Colonic mucosa (tissue), 4 donors: ENCODE data around the gene C20orf173. TPM values are rescaled to one million over a fixed set of nuclear protein-coding genes. Genes with fewer than 3 reads are reported as not detected.
"Not testable (repeated sequence)": the region's sequence is repeated elsewhere in the genome, so short reads cannot be mapped to it uniquely, and the experiment has no call there.

ENCODE experiments used
- DNase-seq: peaks from one replicate; pipeline ENCODE4 v3.0.0-alpha.2; 2020
- H3K27ac ChIP-seq: fragments of 200-600 bp; one replicate; pipeline ENCODE4 v1.8.0; 2021
- H3K27me3 ChIP-seq: fragments of 200-600 bp; one replicate; pipeline ENCODE4 v1.8.0; 2021
- H3K36me3 ChIP-seq: fragments of 200-600 bp; one replicate; pipeline ENCODE4 v1.8.0; 2021
- H3K4me1 ChIP-seq: fragments of 200-600 bp; one replicate; pipeline ENCODE4 v1.8.0; 2021; ENCODE audit warnings: mild to moderate bottlenecking
- H3K4me3 ChIP-seq: fragments of 200-600 bp; one replicate; pipeline ENCODE4 v1.8.0; 2021
- H3K9ac ChIP-seq, 2 donors: one replicate each; pipeline ENCODE4 v1.7.0; 2013; ENCODE audit warnings: control low read depth in 2 of 2, low read depth in 2 of 2, low read length in 2 of 2
- H3K9me3 ChIP-seq: fragments of 200-600 bp; one replicate; pipeline ENCODE4 v1.8.0; 2021
- CTCF ChIP-seq: fragments of 200-600 bp; IDR thresholded peaks from one replicate; pipeline ENCODE4 v1.8.0; 2022; ENCODE audit warnings: antibody characterized with exemption, mild to moderate bottlenecking
- intact Hi-C: fragments of 100-400 bp; cut with DNase I; formaldehyde crosslinking; loops from one replicate; pipeline ENCODE4 v1.14.1; 2022
- total RNA-seq, 2 donors: library from RNA; stranded (reverse); fragmentation: NEBNext Ultra II Directional in 1 of 2; extraction: Animal tissue kit (Norgen Biotek cat#: 25700) in 1 of 2; gene quantifications; one replicate each; pipeline ENCODE4 v1.2.1, GENCODE V29; 2021
- donor health status: healthy.
- donor health status: DM: no; HTN: no; CAD: no.
- donor health status: DM: no; HTN: no; CAD: no.

Gene C20orf173
- total RNA-seq, 2 donors from 2014 or later, result not detected

- Histone ChIP-seq H3K4me1 (no peaks in the 10 kb centered on the region), H3K27me3 (no peaks in the 10 kb centered on the region), H3K36me3 (peaks cover 9% of the 10 kb centered on the region), H3K4me3 (no peak overlapping the region), H3K9ac (no peak overlapping the region), H3K27ac (no peak overlapping the region), H3K9me3 (no peaks in the 10 kb centered on the region)
- DNase-seq, result no peak
- intact Hi-C loops, result no loop called here
- no peak for TF ChIP-seq CTCF
Measured at GRCh38 chr20:35551503-35551902, 22.1 kb upstream of the C20orf173 start.

- peaks cover 9% of the 10 kb centered on the region for H3K36me3 ChIP-seq
- TF ChIP-seq CTCF, result no peak
- H3K27ac ChIP-seq, result no peak overlapping the region
- no peaks in the 10 kb centered on the region for H3K27me3 ChIP-seq
- no peak overlapping the region for H3K9ac ChIP-seq
- H3K4me3 ChIP-seq, result no peak overlapping the region
- intact Hi-C loops, result no loop called here
- H3K9me3 ChIP-seq, result no peaks in the 10 kb centered on the region
- DNase-seq, result no peak
- no peaks in the 10 kb centered on the region for H3K4me1 ChIP-seq
Measured at GRCh38 chr20:35547329-35547728, 17.9 kb upstream of the C20orf173 start.

- H3K4me1 ChIP-seq, result peaks cover 2% of the 10 kb centered on the region
- DNase-seq, result no peak
- no peaks in the 10 kb centered on the region for H3K27me3 ChIP-seq
- H3K27ac ChIP-seq, result no peak overlapping the region
- intact Hi-C loops, result no loop called here
- no peak overlapping the region for H3K9ac ChIP-seq
- H3K36me3 ChIP-seq, result peaks cover 9% of the 10 kb centered on the region
- no peak for TF ChIP-seq CTCF
- H3K9me3 ChIP-seq, result no peaks in the 10 kb centered on the region
- no peak overlapping the region for H3K4me3 ChIP-seq
Measured at GRCh38 chr20:35546127-35546526, 16.7 kb upstream of the C20orf173 start.

- intact Hi-C loops, result not testable (repeated sequence)
Measured at GRCh38 chr20:35544941-35545340, 15.5 kb upstream of the C20orf173 start.

GRCh38 chr20:35544436-35544835 is 15.0 kb upstream of the C20orf173 start:
- Histone ChIP-seq H3K9ac (no peak overlapping the region), H3K9me3 (no peaks in the 10 kb centered on the region), H3K27me3 (no peaks in the 10 kb centered on the region), H3K4me1 (peaks cover 3% of the 10 kb centered on the region), H3K4me3 (no peak overlapping the region), H3K27ac (no peak overlapping the region), H3K36me3 (peaks cover 9% of the 10 kb centered on the region)
- DNase-seq, result no peak
- intact Hi-C loops, result no loop called here
- TF ChIP-seq CTCF, result no peak

More at GRCh38 chr20:35544941-35545340, 15.5 kb upstream of the C20orf173 start:
- H3K4me3 ChIP-seq, H3K4me1 ChIP-seq, H3K27me3 ChIP-seq, H3K27ac ChIP-seq, DNase-seq, H3K9me3 ChIP-seq, H3K36me3 ChIP-seq, H3K9ac ChIP-seq: not testable (repeated sequence)

- no peaks in the 10 kb centered on the region for H3K27me3 ChIP-seq
- H3K9ac ChIP-seq, result no peak overlapping the region
- TF ChIP-seq CTCF, result no peak
- H3K27ac ChIP-seq, result no peak overlapping the region
- H3K36me3 ChIP-seq, result peaks cover under 1% of the 10 kb centered on the region
- no peak overlapping the region for H3K4me3 ChIP-seq
- H3K9me3 ChIP-seq, result no peaks in the 10 kb centered on the region
- DNase-seq, result no peak
- intact Hi-C loops, result no loop called here
- peaks cover 3% of the 10 kb centered on the region for H3K4me1 ChIP-seq
Measured at GRCh38 chr20:35542990-35543389, 13.5 kb upstream of the C20orf173 start.
